ENCODE measurements around the gene KDSR. TPM values are rescaled to one million over a fixed set of nuclear protein-coding genes. Genes with fewer than 3 reads are reported as not detected.

KDSR gene
- total and polyA plus RNA-seq, 4 donors = 22.3 to 62.1 (median 42.5) TPM

- TF ChIP-seq CTCF (IDR thresholded peaks at IDR 0.05; ENCODE audit: control extremely low read depth, extremely low read depth) = no peak
- ATAC-seq (ENCODE audit: insufficient read depth, low FRiP score) (no peak), DNase-seq (no peak)
- no peaks in the 10 kb centered on the region for H3K9me3 ChIP-seq (ENCODE audit: control insufficient read depth in 4 of 4, insufficient read depth in 3 of 4, low read length in 3 of 4)
- H3K4me3 ChIP-seq = no peak overlapping the region
- no peak overlapping the region for H3K27ac ChIP-seq (ENCODE audit: low read depth in 1 of 2, low read length in 1 of 2)
- 85 to 87% methylated on average over 8 of the region's 8 CpGs for WGBS, 2 donors
- no peaks in the 10 kb centered on the region for H3K36me3 ChIP-seq (ENCODE audit: control insufficient read depth in 4 of 4, insufficient read depth in 4 of 4, low read length in 4 of 4)
- no peak overlapping the region for H3K9ac ChIP-seq (ENCODE audit: insufficient read depth in 1 of 2, low read length in 2 of 2)
- H3K4me1 ChIP-seq (ENCODE audit: control insufficient read depth in 5 of 5, insufficient read depth in 5 of 5, low read length in 5 of 5) = peaks cover 0 to 41% (median 5%) of the 10 kb centered on the region in 5 donors
- H3K27me3 ChIP-seq (ENCODE audit: control insufficient read depth in 3 of 3, insufficient read depth in 3 of 3, low read length in 2 of 3) = no peaks in the 10 kb centered on the region
Measured at GRCh38 chr18:63311118-63312018, 55.6 kb downstream of the KDSR start.

GRCh38 chr18:63309422-63309821 is 57.6 kb downstream of the KDSR start:
- WGBS, 2 donors = 75 to 85% methylated on average over 5 of the region's 5 CpGs
- no peak for TF ChIP-seq CTCF (IDR thresholded peaks at IDR 0.05; ENCODE audit: control extremely low read depth, extremely low read depth)

GRCh38 chr18:63307551-63308200 is 59.3 kb downstream of the KDSR start:
- no peak for TF ChIP-seq CTCF (IDR thresholded peaks at IDR 0.05; ENCODE audit: control extremely low read depth, extremely low read depth)
- Histone ChIP-seq H3K27me3 (ENCODE audit: control insufficient read depth in 3 of 3, insufficient read depth in 3 of 3, low read length in 2 of 3) (no peaks in the 10 kb centered on the region), H3K27ac (ENCODE audit: low read depth in 1 of 2, low read length in 1 of 2) (peak overlapping the region in 1 of 2 donors; percentile 16), H3K4me1 (ENCODE audit: control insufficient read depth in 5 of 5, insufficient read depth in 5 of 5, low read length in 5 of 5) (peaks cover 0 to 23% (median 5%) of the 10 kb centered on the region in 5 donors), H3K36me3 (ENCODE audit: control insufficient read depth in 4 of 4, insufficient read depth in 4 of 4, low read length in 4 of 4) (no peaks in the 10 kb centered on the region), H3K4me3 (no peak overlapping the region), H3K9ac (ENCODE audit: insufficient read depth in 1 of 2, low read length in 2 of 2) (peak overlapping the region in 1 of 2 donors; percentile 60), H3K9me3 (ENCODE audit: control insufficient read depth in 4 of 4, insufficient read depth in 3 of 4, low read length in 3 of 4) (no peaks in the 10 kb centered on the region)
- DNase-seq = peak; percentile 50 to 88 (median 83)
- no peak for ATAC-seq (ENCODE audit: insufficient read depth, low FRiP score)
- WGBS, 2 donors = 35 to 59% methylated on average over 2 of the region's 2 CpGs

More at GRCh38 chr18:63309422-63309821, 57.6 kb downstream of the KDSR start:
- no peak for ATAC-seq (ENCODE audit: insufficient read depth, low FRiP score)
- Histone ChIP-seq H3K9ac (ENCODE audit: insufficient read depth in 1 of 2, low read length in 2 of 2) (no peak overlapping the region), H3K4me1 (ENCODE audit: control insufficient read depth in 5 of 5, insufficient read depth in 5 of 5, low read length in 5 of 5) (peaks cover 0 to 36% (median 5%) of the 10 kb centered on the region in 5 donors), H3K4me3 (no peak overlapping the region), H3K27ac (ENCODE audit: low read depth in 1 of 2, low read length in 1 of 2) (no peak overlapping the region), H3K36me3 (ENCODE audit: control insufficient read depth in 4 of 4, insufficient read depth in 4 of 4, low read length in 4 of 4) (no peaks in the 10 kb centered on the region), H3K9me3 (ENCODE audit: control insufficient read depth in 4 of 4, insufficient read depth in 3 of 4, low read length in 3 of 4) (no peaks in the 10 kb centered on the region), H3K27me3 (ENCODE audit: control insufficient read depth in 3 of 3, insufficient read depth in 3 of 3, low read length in 2 of 3) (no peaks in the 10 kb centered on the region)
- no peak for DNase-seq

All from lung (tissue), 12 donors.